OCI-LY3 (cell line): ENCODE results near the gene FLNB.
"Not testable (repeated sequence)": the region's sequence is repeated elsewhere in the genome, so short reads cannot be mapped to it uniquely, and the experiment has no call there.

Experiments used
- H2AFZ ChIP-seq: fragments of 200-600, 300-600 bp; shearing (Covaris generic); 2 replicates; pipeline ENCODE4 v1.6.0; 2014; ENCODE audit warnings: antibody characterized with exemption, low read depth, low read length
- H3K27ac ChIP-seq: fragments of 200-600, 300-600 bp; sonication (generic); 2 replicates; pipeline ENCODE4 v1.5.1; 2014; ENCODE audit warnings: mild to moderate bottlenecking, low read length, moderate library complexity, mixed read lengths
- H3K27me3 ChIP-seq: fragments of 200-600, 300-600 bp; sonication (generic); 2 replicates; pipeline ENCODE4 v1.6.1; 2014; ENCODE audit warnings: low read depth, low read length, mixed read lengths
- H3K36me3 ChIP-seq: fragments of 200-600, 300-600 bp; sonication (generic); replicated peaks from 2 replicates; pipeline ENCODE3; 2014; ENCODE audit warnings: low read depth, low read length, mixed read lengths
- H3K4me1 ChIP-seq: fragments of 300-600, 200-600 bp; sonication (generic); 2 replicates; pipeline ENCODE4 v1.6.1; 2014; ENCODE audit warnings: low read length, mixed read lengths
- H3K4me2 ChIP-seq: fragments of 200-600, 300-600 bp; sonication (generic); 2 replicates; pipeline ENCODE4 v1.6.1; 2014; ENCODE audit warnings: low read length, mixed read lengths
- H3K4me3 ChIP-seq: fragments of 300-600, 200-600 bp; sonication (generic); 2 replicates; pipeline ENCODE4 v1.5.1; 2014; ENCODE audit warnings: antibody characterized with exemption, mild to moderate bottlenecking, low read length, moderate library complexity
- H3K79me2 ChIP-seq: fragments of 300-600, 200-600 bp; shearing (Covaris generic); 2 replicates; pipeline ENCODE4 v1.6.1; 2014; ENCODE audit warnings: mild to moderate bottlenecking, low read length, mixed read lengths
- H3K9ac ChIP-seq: fragments of 300-600, 200-600 bp; shearing (Covaris generic); 2 replicates; pipeline ENCODE4 v1.6.0; 2014; ENCODE audit warnings: mild to moderate bottlenecking, low read length, moderate library complexity
- H3K9me3 ChIP-seq: fragments of 200-600, 300-600 bp; shearing (Covaris generic); 2 replicates; pipeline ENCODE4 v1.6.1; 2014; ENCODE audit warnings: low read length, mixed read lengths; ENCODE audit not compliant: insufficient read depth
- H4K20me1 ChIP-seq: fragments of 200-600, 300-600 bp; sonication (generic); 2 replicates; pipeline ENCODE4 v1.6.1; 2016; ENCODE audit warnings: low read length, mixed read lengths; ENCODE audit not compliant: insufficient read depth
- CTCF ChIP-seq: fragments of 200-600, 300-600 bp; sonication (generic); IDR thresholded peaks from 2 replicates; pipeline ENCODE4 v1.5.1; 2014; ENCODE audit warnings: antibody characterized with exemption, low read length, low read depth
- EZH2phosphoT487 ChIP-seq: fragments of 200-600 bp; shearing (Covaris generic); IDR thresholded peaks from 2 replicates; pipeline ENCODE4 v1.6.1; 2018; ENCODE audit warnings: antibody characterized with exemption, mixed run types, low read depth

Gene FLNB

GRCh38 chr3:58051196-58051595 is 43.0 kb downstream of the FLNB start:
- Histone ChIP-seq H3K9ac (no peak overlapping the region), H3K4me3 (no peak overlapping the region), H3K4me2 (no peak overlapping the region), H3K27me3 (no peaks in the 10 kb centered on the region), H3K4me1 (no peaks in the 10 kb centered on the region), H3K9me3 (no peaks in the 10 kb centered on the region), H2AFZ (no peak overlapping the region), H3K79me2 (0 out of 2 replicates have a peak, but pooled peaks cover 2% of the 10 kb centered on the region), H4K20me1 (no peaks in the 10 kb centered on the region), H3K36me3 (no peaks in the 10 kb centered on the region), H3K27ac (no peak overlapping the region)
- TF ChIP-seq EZH2phosphoT487, result no peak
- TF ChIP-seq CTCF, result no peak

- H3K9ac ChIP-seq, H3K27ac ChIP-seq, H3K4me2 ChIP-seq, H3K4me1 ChIP-seq, H4K20me1 ChIP-seq, H2AFZ ChIP-seq, H3K4me3 ChIP-seq, H3K79me2 ChIP-seq, H3K27me3 ChIP-seq, H3K36me3 ChIP-seq, H3K9me3 ChIP-seq: not testable (repeated sequence)
These were observed 43.5 kb downstream of the FLNB start for GRCh38 chr3:58051658-58052261.

DNA sequence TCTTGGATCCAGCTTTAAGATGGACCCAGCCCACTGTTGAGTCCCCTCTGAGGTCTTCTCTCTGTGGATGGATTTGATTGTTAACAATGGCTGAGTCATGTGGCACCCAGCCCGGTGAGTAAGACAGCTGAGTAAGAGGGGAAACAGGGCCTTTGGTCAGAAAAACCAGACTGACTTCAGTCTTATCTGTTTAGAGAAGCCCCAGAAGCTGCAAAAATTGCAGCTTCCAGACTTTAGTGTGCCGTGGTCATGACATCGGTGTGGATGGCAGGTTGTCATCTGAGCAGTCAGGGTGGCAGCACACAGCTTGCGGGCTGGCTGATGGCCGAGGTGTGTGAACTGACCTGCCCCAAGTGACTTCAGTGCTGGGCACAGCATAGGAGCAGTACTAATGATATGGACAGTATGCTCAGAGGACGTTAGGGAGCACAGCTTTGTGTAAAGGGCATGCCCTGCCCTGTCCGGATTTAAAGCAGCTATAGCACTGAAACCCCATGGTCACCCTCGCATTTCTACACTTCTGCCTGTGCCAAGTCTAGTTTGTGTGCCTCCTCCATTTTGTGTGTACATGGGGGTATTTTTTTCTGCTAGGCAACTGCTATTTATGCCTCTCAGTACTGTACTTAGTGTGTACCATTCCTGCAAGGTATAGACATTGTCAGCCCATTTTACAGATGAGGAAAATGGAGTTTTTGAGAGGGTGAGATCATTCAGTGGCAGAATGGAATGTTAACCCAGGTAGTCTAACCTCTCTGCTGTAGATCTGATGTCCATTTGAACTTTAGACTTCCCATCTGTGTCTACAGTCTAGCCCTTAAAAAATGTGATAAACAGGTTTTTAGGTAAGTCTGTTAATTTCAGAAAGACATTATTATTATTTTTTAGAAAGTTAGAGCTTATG is 44.4 kb downstream of the FLNB start:
- H3K9ac ChIP-seq, result no peak overlapping the region
- no peak overlapping the region for H2AFZ ChIP-seq
- H4K20me1 ChIP-seq, result no peaks in the 10 kb centered on the region
- no peak overlapping the region for H3K4me3 ChIP-seq
- H3K27ac ChIP-seq, result no peak overlapping the region
- H3K4me2 ChIP-seq, result no peak overlapping the region
- no peaks in the 10 kb centered on the region for H3K27me3 ChIP-seq
- no peak for TF ChIP-seq CTCF
- no peak for TF ChIP-seq EZH2phosphoT487
- H3K79me2 ChIP-seq, result 0 out of 2 replicates have a peak, but pooled peaks cover 2% of the 10 kb centered on the region
- no peaks in the 10 kb centered on the region for H3K9me3 ChIP-seq
- H3K4me1 ChIP-seq, result no peaks in the 10 kb centered on the region
- H3K36me3 ChIP-seq, result no peaks in the 10 kb centered on the region

DNA sequence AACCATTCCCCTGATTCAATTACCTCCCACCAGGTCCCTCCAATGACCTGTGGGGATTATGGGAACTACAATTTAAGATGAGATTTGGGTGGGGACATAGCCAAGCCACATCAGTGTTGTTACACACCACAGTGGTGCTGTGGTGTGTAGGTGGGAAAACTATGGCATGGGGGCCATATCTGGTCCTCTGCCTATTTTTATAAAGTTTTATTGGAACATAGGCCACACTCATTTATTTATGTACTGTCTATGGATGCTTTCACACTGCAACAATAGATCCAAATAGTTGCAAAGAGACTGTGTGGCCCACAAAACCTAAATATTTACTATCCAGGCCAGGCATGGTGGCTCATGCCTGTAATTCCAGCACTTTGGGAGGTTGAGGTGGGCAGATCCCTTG is 46.4 kb downstream of the FLNB start:
- Histone ChIP-seq H3K4me2 (no peak overlapping the region), H3K27ac (no peak overlapping the region), H3K79me2 (0 out of 2 replicates have a peak, but pooled peaks cover under 1% of the 10 kb centered on the region), H2AFZ (no peak overlapping the region), H3K4me1 (no peaks in the 10 kb centered on the region), H3K9me3 (no peaks in the 10 kb centered on the region), H3K9ac (no peak overlapping the region), H3K36me3 (no peaks in the 10 kb centered on the region), H3K27me3 (no peaks in the 10 kb centered on the region), H3K4me3 (no peak overlapping the region), H4K20me1 (no peaks in the 10 kb centered on the region)
- TF ChIP-seq CTCF (no peak), EZH2phosphoT487 (no peak)
